ENCODE measurements around the gene PTPRR.

DNA sequence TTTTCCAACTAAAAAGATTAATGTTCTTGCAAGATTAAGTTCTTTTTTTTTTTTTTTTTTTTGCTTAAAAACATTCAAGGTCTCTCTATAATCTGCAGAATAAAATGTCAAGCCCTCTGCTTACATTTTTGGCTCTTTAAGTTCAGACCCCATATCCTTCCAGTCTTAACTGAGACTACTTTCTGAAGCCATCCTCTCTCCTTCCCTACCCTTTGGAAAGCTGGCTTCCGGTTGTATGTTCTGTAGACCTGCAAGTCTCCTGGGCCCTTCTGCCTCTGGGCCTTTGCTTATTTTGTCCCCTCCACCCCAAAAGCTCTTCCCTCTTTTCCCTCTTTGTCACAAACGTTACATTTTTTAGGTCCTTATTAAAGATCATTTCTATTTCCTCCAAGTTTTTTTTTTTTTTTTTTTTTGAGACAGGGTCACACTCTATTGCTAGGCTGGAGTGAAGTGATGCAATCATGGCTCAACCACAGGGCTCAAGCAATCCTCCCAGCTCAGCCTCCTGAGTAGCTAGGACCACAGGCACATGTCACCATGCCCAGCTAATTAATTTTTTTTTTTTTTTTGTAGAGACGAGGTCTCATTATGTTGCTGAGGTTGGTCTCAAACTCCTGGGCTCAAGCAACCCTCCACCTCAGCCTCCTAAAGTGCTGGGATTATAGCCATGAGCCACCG lies 329.9 kb downstream of the PTPRR start:
- TF ChIP-seq, protein P1, sequence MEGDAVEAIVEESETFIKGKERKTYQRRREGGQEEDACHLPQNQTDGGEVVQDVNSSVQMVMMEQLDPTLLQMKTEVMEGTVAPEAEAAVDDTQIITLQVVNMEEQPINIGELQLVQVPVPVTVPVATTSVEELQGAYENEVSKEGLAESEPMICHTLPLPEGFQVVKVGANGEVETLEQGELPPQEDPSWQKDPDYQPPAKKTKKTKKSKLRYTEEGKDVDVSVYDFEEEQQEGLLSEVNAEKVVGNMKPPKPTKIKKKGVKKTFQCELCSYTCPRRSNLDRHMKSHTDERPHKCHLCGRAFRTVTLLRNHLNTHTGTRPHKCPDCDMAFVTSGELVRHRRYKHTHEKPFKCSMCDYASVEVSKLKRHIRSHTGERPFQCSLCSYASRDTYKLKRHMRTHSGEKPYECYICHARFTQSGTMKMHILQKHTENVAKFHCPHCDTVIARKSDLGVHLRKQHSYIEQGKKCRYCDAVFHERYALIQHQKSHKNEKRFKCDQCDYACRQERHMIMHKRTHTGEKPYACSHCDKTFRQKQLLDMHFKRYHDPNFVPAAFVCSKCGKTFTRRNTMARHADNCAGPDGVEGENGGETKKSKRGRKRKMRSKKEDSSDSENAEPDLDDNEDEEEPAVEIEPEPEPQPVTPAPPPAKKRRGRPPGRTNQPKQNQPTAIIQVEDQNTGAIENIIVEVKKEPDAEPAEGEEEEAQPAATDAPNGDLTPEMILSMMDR (IDR thresholded peaks at IDR 0.05): no peak
- TF ChIP-seq POLR2A (IDR thresholded peaks at IDR 0.05): no peak
- TF ChIP-seq POLR2AphosphoS5 (IDR thresholded peaks at IDR 0.05): no peak
- TF ChIP-seq EP300 (IDR thresholded peaks at IDR 0.05): no peak

Data from gastroesophageal sphincter (tissue), 3 donors.